Nucleus accumbens (tissue), 56 donors: ENCODE data around the gene PAX5.

ENCODE experiments used
- DNase-seq, 56 donors: peaks; one replicate each; lab custom pipeline; 2025; lab: John Stamatoyannopoulos, UW

PAX5 gene

DNA sequence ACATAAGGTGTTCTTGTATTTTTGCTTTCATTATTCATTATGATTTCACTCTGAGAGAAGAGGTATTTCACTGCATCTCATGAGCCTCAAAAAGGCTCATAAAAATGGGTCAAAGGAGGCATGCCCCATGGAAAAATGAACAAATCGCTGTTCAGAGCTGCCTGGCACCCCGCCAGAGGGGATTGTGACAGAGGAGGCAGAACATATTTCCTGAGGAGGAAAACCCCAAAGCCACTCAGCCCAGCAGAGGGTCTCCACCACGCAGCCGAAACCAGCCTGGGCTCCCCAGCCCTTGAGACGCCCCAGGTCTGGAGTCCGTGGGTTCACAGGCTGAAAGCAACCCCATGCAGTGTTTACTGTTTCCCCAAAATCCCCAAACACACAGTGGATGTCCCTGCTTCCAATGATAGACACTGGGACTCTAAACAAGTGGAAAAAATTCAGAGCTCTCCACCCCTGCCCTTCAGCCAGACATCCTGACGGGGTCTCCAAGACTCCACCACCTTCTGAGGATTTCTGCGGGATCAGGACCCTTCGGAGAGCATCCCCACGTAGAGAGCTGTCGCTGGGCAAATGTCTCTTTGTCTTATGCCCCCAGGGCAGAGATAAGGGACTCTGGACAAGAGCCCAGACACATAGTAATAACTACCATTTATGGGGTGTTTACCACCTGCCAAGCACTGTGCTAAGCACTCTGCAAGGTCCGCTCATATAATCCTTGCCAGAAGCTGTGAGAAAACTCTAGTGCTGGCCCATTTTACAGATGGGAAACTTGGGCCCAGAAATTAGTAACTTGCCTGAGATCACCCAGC, 122.3 kb downstream of the PAX5 start:
- no peak for DNase-seq

DNA sequence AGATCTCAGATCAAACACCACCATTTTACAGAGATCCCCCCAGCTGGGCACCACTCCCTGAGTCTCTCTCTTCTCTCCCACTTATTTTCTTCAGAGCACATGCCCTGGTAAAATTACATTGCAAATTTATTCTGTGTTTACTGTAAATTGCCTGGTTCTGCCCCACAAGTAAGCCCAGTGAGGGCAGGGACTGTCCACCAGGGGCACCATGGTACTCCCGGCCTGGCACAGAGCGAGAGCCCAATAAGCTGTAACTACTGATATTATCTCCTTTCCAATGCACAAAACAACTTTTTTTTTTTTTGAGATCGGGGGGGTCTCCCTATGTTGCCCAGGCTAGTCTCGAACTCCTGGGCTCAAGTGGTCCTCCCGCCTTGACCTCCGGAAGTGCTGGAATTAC, 123.0 kb downstream of the PAX5 start:
- DNase-seq, result no peak

GRCh38 chr9:36906492-36906891, 127.6 kb downstream of the PAX5 start:
- no peak for DNase-seq

DNA sequence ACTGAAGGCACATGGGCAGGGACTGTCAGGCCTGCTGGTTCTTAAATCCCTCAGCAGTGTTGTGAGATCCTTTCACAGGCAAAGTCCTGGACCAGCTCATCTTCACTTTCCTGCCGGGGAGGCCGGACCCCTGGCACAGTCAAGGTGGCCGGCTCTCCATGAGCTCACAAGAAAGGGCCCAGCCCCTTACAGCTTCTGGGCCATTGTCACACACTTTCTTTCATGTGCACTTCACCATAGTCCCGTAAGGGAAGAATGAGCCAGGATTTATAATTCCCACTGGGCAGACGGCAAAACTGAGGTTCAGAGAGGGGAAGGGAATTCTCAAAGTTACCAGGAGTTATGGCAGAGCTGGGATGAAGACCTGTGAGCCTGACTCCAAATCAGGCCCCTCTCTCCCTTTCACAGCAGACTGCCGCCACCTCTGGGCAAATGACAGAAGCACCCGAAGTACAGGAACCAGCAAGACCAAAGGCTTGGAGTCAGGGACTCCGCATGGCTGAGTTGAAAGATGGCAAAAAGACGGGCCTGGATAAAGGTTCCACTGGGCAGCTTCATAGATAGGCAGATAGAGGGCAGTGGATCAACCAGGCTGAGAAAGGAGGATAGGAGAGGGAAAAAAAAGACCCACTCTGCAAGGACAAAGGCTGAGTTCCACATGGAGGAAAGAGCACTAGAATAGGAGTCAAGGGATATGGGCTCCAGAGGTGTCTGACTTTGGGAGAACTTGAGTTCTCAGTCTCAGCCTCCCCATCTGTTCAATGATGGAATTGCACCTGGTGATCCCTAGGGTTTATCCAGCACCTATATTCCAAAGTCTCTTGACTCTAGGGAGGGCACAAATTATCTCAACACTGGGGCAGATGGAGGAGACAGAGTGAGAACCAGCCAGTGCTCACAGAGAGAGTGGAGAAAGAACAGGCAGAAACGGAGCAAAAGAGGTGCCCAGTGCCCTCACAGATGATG, 128.7 kb downstream of the PAX5 start:
- DNase-seq, result no peak

DNA sequence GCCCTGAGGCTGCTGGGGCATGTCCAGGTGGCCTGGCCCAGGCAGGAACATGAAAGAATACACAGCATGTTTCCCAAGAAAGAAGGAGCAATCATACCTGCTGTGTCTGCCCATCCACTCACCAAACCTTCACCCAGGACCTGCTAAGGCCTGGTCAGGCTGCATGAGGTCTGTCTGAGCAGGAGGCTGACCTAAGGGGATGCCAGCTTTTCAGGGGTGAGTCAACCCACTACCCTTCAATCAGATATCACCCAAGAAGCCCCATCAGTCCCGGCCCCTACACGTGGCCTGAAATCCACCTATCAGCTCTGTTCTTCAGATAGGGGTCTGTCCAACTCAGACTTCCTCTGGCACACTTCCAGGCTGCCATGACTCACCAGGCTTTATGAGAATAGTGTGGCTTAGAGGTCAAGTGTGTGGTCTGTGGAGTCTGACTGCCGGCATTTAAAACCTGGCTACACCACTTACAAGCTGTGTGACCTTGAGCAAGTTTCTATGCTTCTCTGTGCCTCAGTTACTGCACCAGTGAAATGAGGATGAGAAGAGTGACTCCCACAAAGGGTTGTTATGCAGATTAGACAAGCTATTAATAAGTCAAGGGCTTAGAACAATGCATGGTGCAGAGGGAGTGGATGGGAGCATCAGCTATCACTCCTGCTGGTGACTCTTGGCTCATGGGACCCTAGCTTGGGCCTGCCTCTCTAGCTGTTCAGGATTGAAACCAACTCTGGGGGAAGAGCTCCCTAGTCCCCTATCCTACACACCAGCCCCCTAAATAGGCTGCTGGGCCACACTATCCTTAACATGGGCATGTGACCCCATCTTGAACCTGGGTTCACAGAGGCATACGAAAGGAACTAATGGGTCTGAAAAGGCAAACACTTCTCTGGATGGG, 130.3 kb downstream of the PAX5 start:
- no peak for DNase-seq

- no peak for DNase-seq
Observed at GRCh38 chr9:36902861-36903524, 131.1 kb downstream of the PAX5 start.

DNA sequence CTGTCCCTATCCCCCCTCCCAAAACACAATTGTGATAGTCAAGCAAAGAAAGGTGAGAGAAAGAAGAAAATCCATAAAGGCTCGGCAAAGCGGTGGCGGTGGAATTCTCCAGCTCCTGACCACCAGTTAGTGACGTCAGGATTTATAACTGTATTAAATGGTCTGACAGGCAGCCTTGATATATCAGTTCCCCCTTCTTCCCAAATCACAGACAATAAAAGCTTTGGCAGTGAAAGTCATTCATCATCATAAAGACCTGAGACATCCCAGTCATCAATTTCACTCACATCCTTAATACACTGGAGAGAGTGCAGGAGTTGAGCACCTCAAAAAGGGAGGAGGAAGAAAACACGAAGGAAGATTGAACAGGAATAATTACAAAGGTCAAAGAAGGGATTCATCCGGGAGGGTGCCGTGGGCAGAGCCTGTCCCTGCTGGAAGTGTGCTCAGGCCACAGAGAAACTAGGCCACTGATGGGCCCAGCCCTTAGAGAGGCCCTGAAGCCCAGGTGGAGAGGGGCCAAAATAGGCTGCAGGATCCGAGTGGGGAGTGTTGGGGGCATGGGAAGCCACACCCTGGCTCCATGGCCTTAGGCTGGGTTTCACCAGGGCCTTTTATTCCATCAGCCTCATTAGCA, 131.9 kb downstream of the PAX5 start:
- no peak for DNase-seq

DNA sequence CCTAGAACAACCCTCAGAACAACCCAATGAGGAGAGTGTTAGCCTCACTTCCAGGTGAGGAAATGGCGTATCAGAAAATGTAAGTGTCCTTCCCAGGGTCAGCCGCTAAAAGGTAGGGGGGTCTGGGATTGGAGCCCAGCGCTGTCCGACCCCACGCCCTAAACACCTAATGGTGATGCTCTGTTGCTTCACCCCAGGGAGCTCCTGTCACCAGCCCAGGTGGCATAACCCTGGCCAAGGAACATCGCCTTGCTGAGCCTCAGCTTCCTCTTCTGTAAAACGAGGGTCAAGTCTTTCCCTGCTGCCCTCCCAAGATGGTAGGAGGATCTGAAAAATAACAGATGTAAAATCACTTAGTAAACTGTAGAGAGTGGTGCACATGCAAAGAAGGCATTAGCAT, 132.5 kb downstream of the PAX5 start:
- DNase-seq, result no peak

GRCh38 chr9:36900856-36901220, 133.2 kb downstream of the PAX5 start:
- DNase-seq, result no peak

DNA sequence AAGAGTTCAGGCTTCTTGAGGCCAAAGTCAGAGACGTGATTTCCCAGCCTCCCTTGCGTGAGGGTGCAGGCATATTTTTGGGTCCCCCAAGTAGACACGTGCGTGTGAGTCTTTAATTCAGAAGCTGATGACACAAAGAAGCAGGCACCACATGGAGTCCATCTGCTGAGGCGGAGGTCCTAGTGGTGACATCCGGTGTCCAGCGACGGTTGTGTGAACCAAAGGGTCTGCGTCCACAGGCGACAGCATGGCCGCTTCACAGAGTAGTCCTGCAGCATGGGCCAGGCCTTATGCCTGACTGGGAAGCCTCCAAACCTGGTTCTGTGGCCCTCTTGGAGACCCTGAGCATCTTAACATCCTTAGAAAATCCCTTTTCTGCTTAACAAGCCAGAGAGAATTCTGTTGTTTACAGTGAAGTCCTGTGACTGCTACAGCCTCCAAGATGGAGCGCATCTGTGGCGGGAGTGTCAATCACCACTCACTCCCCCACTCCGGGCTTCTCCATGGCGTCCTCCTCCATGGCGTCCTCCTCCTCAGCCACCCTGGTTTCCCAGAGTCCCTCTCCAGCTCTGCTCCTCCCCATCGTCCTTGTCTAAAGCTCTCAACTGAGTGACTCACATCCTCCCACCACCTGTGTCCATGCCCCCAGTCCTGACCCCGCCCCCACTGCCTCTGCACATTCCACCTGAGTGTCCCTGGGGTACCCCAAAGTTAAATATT, 133.8 kb downstream of the PAX5 start:
- DNase-seq, result no peak

- no peak for DNase-seq
Observed at GRCh38 chr9:36899406-36899805, 134.7 kb downstream of the PAX5 start.

- no peak for DNase-seq
Observed at GRCh38 chr9:36898431-36899020, 135.5 kb downstream of the PAX5 start.

GRCh38 chr9:36897478-36897877, 136.6 kb downstream of the PAX5 start:
- no peak for DNase-seq

GRCh38 chr9:36897019-36897418, 137.0 kb downstream of the PAX5 start:
- DNase-seq, result no peak

DNA sequence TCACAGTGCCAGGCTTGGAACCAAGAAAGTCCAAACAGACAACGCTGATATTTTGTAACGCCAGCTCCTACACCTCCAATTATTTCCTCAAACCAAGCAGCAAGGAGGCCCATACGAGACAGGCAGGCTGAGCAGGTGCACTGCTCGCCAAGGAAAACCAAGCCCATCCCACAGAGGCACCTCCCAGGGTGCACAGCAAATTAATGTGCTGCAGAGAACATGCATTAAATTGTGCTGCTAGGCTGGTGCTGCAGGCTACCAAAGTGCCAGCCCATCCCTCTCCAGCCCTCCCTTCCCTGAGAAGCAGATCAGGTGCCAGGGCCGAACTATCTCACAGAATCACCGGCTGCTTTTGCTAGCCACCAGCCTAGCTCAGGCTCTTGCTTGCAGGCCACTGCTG, 137.8 kb downstream of the PAX5 start:
- DNase-seq, result no peak

DNA sequence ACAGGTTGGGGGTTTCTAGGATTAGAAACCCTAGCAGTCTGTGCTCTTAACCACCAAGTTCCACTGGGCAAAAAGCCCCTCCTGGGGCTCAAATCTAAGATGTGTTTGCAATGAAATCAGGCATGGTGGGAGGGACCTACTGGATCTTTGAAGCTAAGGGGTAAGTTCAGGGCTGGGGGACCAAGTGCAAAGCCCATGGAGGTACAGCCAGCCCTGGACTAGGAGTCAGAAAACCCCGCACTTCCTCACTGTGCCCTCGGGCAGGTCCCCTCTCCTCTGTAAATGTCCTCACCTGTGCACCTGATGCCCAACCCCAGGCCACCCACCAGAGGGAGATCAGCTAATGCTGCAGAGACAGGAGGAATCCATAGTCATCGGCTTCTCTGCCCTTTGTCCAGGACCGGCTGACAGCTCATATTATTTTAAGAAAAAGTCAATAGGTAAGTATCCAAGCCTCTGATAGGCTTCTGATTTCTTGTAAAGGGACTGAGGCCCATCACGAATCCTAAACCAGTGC, 138.3 kb downstream of the PAX5 start:
- DNase-seq, result no peak

GRCh38 chr9:36894695-36895310, 139.3 kb downstream of the PAX5 start:
- no peak for DNase-seq

DNA sequence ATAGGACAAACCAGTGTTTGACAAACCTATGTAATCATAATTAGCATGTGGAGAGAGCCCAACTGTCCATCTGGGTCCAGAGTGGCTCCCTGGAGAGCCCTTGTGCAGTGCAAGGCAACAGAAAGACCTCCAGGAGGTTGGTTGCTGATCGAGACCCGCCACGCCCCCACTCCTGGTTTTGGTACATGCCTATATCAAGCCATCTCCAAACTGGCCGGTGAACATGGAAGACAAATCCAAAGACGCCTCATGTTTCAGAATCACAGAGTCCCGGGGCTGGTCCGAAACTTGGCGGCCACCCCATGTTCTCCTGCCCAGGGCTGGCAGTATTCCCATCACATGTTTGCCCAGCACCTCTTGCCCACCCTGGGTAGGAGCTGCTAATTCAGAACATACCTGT, 140.2 kb downstream of the PAX5 start:
- no peak for DNase-seq
